Hindlimb muscle (tissue), 1 donor: ENCODE measurements around the gene SOCS1. TPM values are rescaled to one million over a fixed set of nuclear protein-coding genes. Genes with fewer than 3 reads are reported as not detected.
"Not testable (repeated sequence)": the region's sequence is repeated elsewhere in the genome, so short reads cannot be mapped to it uniquely, and the experiment has no call there.

Experiments used
- DNase-seq: peaks from one replicate; pipeline ENCODE4 v3.0.0-alpha.2; 2013
- polyA plus RNA-seq: library from polyadenylated mRNA; unstranded; fragments of 120-200 nt; gene quantifications from one replicate; pipeline ENCODE4 v1.2.1, GENCODE V29; 2013; ENCODE audit not compliant: insufficient read length

Gene SOCS1
- polyA plus RNA-seq, 1 donor, result 2.9 TPM

GRCh38 chr16:11224894-11225676 lies 30.9 kb downstream of the SOCS1 start:
- DNase-seq, result no peak

- no peak for DNase-seq
These were observed 31.7 kb downstream of the SOCS1 start for GRCh38 chr16:11224096-11224893.

GRCh38 chr16:11220507-11220906 lies 35.5 kb downstream of the SOCS1 start:
- not testable (repeated sequence) for DNase-seq

GRCh38 chr16:11219178-11219577 lies 36.8 kb downstream of the SOCS1 start:
- no peak for DNase-seq

- DNase-seq, result no peak
These were observed 37.4 kb downstream of the SOCS1 start for GRCh38 chr16:11218604-11218962.

GRCh38 chr16:11217651-11218603 lies 38.1 kb downstream of the SOCS1 start:
- no peak for DNase-seq

- DNase-seq, result no peak
These were observed 40.0 kb downstream of the SOCS1 start for GRCh38 chr16:11215935-11216556.

- DNase-seq, result no peak
These were observed 42.2 kb downstream of the SOCS1 start for GRCh38 chr16:11213799-11214198.

GRCh38 chr16:11213373-11213772 lies 42.6 kb downstream of the SOCS1 start:
- no peak for DNase-seq

GRCh38 chr16:11212798-11213196 lies 43.2 kb downstream of the SOCS1 start:
- no peak for DNase-seq

- DNase-seq, result no peak
These were observed 43.8 kb downstream of the SOCS1 start for GRCh38 chr16:11211977-11212797.

GRCh38 chr16:11211061-11211976 lies 44.7 kb downstream of the SOCS1 start:
- DNase-seq, result no peak

- no peak for DNase-seq
These were observed 45.7 kb downstream of the SOCS1 start for GRCh38 chr16:11210260-11210659.

GRCh38 chr16:11208916-11209665 lies 46.9 kb downstream of the SOCS1 start:
- DNase-seq, result no peak

- no peak for DNase-seq
These were observed 48.4 kb downstream of the SOCS1 start for GRCh38 chr16:11207646-11208045.

- no peak for DNase-seq
These were observed 50.0 kb downstream of the SOCS1 start for GRCh38 chr16:11205754-11206581.

GRCh38 chr16:11205065-11205699 lies 50.8 kb downstream of the SOCS1 start:
- no peak for DNase-seq

GRCh38 chr16:11204513-11205047 lies 51.4 kb downstream of the SOCS1 start:
- no peak for DNase-seq
